Measurements from ENCODE around the gene DNMT3B.
"Not testable (repeated sequence)": the region's sequence is repeated elsewhere in the genome, so short reads cannot be mapped to it uniquely, and the experiment has no call there.

The DNMT3B gene

DNA sequence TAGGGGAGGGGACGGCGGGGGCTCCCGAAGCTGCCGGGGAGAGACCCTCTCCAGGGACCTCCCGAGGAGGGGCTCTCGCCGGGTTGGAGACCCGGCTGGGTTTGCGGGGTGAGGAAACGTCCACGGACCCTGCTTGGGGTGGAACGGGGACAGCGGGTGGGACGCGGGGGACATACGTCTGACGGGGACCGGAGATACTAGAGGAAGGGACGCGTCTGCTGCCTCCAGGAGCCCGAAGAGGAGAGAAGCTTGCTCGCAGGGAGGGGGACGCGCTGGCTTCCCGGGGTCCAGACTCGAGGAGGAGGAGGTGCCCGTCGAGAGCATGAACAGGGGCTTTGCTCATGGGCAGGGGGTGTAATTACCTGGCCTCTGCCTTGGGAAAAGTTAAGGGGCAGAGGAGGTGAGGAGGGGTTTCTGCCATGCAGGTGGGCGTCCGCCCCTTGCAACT lies 593 bp downstream of the DNMT3B start:
- Histone ChIP-seq H2AFZ (ENCODE audit: low read depth, low read length, severe bottlenecking) (peak overlapping the region; percentile 63), H3K27ac (ENCODE audit: low read depth, low read length) (no peak overlapping the region), H3K9me3 (ENCODE audit: insufficient read depth, low read length) (no peaks in the 10 kb centered on the region), H3F3A (ENCODE audit: insufficient read depth) (peaks cover 7% of the 10 kb centered on the region; the same call in 1 of the 2 replicates), H3K4me2 (ENCODE audit: low read depth, low read length, poor library complexity, severe bottlenecking) (peak overlapping the region; percentile 83), H3K9ac (ENCODE audit: low read length) (peak overlapping the region; percentile 73), H3K9me2 (replicated peaks; ENCODE audit: insufficient read depth, low read length) (no peaks in the 10 kb centered on the region), H3K36me3 (ENCODE audit: low read length) (no peaks in the 10 kb centered on the region), H3K4me3 (ENCODE audit: insufficient read depth, low read length, poor library complexity, severe bottlenecking) (peak overlapping the region; percentile 82), H4K20me1 (ENCODE audit: low read depth, low read length) (no peaks in the 10 kb centered on the region), H3K79me2 (ENCODE audit: insufficient read depth, low read length) (peaks cover 3% of the 10 kb centered on the region; the same call in 1 of the 2 replicates), H3K27me3 (ENCODE audit: low read length) (no peaks in the 10 kb centered on the region)
- no peak for TF ChIP-seq EZH2phosphoT487 (conservative IDR thresholded peaks at IDR 0.05; ENCODE audit: low read length)
- TF ChIP-seq, protein P1, sequence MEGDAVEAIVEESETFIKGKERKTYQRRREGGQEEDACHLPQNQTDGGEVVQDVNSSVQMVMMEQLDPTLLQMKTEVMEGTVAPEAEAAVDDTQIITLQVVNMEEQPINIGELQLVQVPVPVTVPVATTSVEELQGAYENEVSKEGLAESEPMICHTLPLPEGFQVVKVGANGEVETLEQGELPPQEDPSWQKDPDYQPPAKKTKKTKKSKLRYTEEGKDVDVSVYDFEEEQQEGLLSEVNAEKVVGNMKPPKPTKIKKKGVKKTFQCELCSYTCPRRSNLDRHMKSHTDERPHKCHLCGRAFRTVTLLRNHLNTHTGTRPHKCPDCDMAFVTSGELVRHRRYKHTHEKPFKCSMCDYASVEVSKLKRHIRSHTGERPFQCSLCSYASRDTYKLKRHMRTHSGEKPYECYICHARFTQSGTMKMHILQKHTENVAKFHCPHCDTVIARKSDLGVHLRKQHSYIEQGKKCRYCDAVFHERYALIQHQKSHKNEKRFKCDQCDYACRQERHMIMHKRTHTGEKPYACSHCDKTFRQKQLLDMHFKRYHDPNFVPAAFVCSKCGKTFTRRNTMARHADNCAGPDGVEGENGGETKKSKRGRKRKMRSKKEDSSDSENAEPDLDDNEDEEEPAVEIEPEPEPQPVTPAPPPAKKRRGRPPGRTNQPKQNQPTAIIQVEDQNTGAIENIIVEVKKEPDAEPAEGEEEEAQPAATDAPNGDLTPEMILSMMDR (IDR thresholded peaks at IDR 0.05; ENCODE audit: insufficient read depth, low read length, poor library complexity, severe bottlenecking), result no peak

DNA sequence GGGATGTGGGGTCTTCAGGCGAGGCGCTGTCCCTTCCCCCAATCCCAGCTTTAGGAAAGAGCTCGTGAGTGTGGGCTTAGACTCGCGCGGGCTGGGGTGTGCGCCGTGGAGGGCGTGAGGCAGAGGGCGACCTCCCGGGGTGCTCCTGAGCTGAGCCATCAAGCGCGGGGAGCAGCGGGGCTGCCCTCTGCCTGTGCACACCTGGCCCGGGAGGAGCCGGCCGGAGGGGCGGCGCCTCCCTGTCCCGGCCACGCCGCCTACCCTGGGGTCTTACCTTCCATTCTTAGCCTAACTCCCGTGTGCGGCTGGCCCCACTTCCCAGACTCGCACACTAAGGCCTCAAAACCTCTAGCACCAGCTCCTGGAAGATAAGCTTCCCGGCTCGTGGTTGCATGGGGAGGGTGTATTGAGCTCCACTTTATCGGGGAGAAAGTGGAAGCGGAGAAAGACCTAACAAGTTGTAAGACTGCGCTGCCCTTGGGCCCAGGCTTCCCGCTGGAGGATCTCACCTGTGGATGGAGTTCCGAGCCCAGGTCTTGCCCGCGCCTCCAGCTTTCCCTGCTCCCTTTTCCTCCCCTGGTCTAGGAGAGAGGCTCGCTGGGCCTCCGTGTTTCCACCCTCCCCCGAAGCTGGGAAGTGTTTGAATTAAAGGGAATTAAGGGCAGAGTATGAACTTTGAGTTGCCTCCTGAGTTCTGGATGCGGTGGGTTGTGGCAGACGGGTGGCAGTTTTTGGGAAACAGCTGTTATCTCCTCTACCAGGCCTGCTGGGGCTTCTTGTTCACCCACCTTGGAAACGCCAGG lies 1.2 kb downstream of the DNMT3B start:
- Histone ChIP-seq H4K20me1 (ENCODE audit: low read depth, low read length) (no peaks in the 10 kb centered on the region), H3K79me2 (ENCODE audit: insufficient read depth, low read length) (peaks cover 3% of the 10 kb centered on the region; the same call in 1 of the 2 replicates), H3K4me3 (ENCODE audit: insufficient read depth, low read length, poor library complexity, severe bottlenecking) (peak overlapping the region; percentile 82), H3K27me3 (ENCODE audit: low read length) (no peaks in the 10 kb centered on the region), H2AFZ (ENCODE audit: low read depth, low read length, severe bottlenecking) (peak overlapping the region; percentile 63), H3K4me2 (ENCODE audit: low read depth, low read length, poor library complexity, severe bottlenecking) (peak overlapping the region; percentile 83), H3K9ac (ENCODE audit: low read length) (peak overlapping the region; percentile 73), H3K9me3 (ENCODE audit: insufficient read depth, low read length) (no peaks in the 10 kb centered on the region), H3K36me3 (ENCODE audit: low read length) (no peaks in the 10 kb centered on the region), H3F3A (ENCODE audit: insufficient read depth) (peaks cover 7% of the 10 kb centered on the region; the same call in 1 of the 2 replicates), H3K27ac (ENCODE audit: low read depth, low read length) (no peak overlapping the region), H3K9me2 (replicated peaks; ENCODE audit: insufficient read depth, low read length) (no peaks in the 10 kb centered on the region)
- TF ChIP-seq, protein P1 (IDR thresholded peaks at IDR 0.05; ENCODE audit: insufficient read depth, low read length, poor library complexity, severe bottlenecking), result no peak
- no peak for TF ChIP-seq EZH2phosphoT487 (conservative IDR thresholded peaks at IDR 0.05; ENCODE audit: low read length)

DNA sequence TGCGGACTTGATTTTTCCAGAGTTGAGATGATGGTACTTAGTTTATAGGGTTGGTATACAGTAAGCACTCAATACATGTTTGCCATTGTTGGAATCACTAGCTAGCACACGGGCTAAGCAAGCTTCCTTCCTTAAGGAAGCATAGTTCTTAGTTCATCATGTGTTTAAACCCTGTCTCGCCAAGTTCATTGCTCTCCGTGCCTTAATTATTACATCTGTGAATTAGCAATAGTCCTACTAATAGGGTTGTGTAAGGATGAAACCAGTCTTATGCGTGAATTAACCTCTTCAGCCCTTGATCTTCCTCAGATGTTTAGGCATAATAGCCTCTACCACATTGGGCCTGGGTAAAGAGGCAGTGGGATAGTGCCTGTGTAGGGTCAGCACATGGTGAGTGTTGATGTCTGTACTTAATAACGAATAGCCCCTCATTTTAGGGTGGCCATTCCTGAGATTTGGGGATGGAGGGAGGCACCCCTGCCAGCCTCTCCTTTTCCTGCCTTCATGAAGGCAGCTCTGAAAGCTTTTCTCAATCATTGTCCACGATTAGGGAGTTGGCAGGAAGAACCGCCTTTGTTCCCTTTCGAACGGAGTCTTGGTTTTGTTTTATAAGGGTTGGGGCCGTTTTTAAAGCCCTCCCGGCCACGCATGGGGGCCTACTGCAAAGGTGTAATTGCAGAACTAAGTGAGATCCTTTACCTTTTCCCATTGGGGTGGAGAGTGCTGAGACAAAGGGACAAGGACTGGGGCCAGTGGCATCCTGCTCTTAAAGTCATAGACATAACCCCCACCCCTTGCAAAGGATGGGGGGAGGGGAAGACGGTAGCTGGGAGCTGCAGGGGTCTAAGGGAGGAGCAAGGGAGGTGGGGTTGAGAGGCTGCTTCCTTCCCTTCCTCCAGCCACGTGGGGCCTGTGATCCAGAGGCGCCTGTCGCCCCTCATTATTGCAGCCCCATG lies 2.1 kb downstream of the DNMT3B start:
- Histone ChIP-seq H3K4me2 (ENCODE audit: low read depth, low read length, poor library complexity, severe bottlenecking) (peak overlapping the region; percentile 83), H2AFZ (ENCODE audit: low read depth, low read length, severe bottlenecking) (no peak overlapping the region), H3K27me3 (ENCODE audit: low read length) (no peaks in the 10 kb centered on the region), H3F3A (ENCODE audit: insufficient read depth) (peaks cover 7% of the 10 kb centered on the region; the same call in 1 of the 2 replicates), H3K9ac (ENCODE audit: low read length) (no peak overlapping the region), H3K36me3 (ENCODE audit: low read length) (no peaks in the 10 kb centered on the region), H3K9me2 (replicated peaks; ENCODE audit: insufficient read depth, low read length) (no peaks in the 10 kb centered on the region), H3K9me3 (ENCODE audit: insufficient read depth, low read length) (no peaks in the 10 kb centered on the region), H4K20me1 (ENCODE audit: low read depth, low read length) (no peaks in the 10 kb centered on the region), H3K79me2 (ENCODE audit: insufficient read depth, low read length) (peaks cover 3% of the 10 kb centered on the region; the same call in 1 of the 2 replicates), H3K4me3 (ENCODE audit: insufficient read depth, low read length, poor library complexity, severe bottlenecking) (no peak overlapping the region), H3K27ac (ENCODE audit: low read depth, low read length) (no peak overlapping the region)
- TF ChIP-seq EZH2phosphoT487 (conservative IDR thresholded peaks at IDR 0.05; ENCODE audit: low read length), result no peak
- TF ChIP-seq, protein P1 (IDR thresholded peaks at IDR 0.05; ENCODE audit: insufficient read depth, low read length, poor library complexity, severe bottlenecking), result no peak

DNA sequence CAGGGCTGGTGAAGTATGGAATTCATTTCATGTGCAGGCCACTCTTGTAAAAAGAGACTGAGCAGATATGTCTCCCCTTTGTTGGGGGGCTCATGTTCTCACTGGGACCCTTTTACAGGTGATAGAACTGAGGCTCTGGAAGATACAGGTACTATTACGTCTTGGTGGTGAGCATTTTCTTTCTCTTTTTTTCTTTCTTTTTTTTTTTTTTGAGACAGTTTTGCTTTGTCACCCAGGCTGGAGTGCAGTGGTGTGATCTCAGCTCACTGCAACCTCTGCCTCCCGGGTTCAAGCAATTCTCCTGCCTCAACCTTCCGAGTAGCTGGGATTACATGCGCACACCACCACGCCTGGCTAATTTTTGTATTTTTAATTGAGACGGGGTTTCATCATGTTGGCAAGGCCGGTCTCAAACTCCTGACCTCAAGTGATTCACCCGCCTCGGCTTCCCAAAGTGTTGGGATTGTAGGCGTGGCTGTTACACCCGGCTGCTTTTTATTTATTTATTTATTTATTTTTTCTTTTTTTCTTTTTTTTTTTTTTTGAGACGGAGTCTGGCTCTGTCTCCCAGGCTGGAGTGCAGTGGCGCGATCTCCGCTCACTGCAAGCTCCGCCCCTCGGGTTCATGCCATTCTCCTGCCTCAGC lies 3.2 kb downstream of the DNMT3B start:
- H3K4me2 ChIP-seq (ENCODE audit: low read depth, low read length, poor library complexity, severe bottlenecking); H3K27me3 ChIP-seq (ENCODE audit: low read length); H3K9me2 ChIP-seq (replicated peaks; ENCODE audit: insufficient read depth, low read length); H3K9ac ChIP-seq (ENCODE audit: low read length); H3K79me2 ChIP-seq (ENCODE audit: insufficient read depth, low read length); H4K20me1 ChIP-seq (ENCODE audit: low read depth, low read length); H3K36me3 ChIP-seq (ENCODE audit: low read length); H3K4me3 ChIP-seq (ENCODE audit: insufficient read depth, low read length, poor library complexity, severe bottlenecking); H3F3A ChIP-seq (ENCODE audit: insufficient read depth); H2AFZ ChIP-seq (ENCODE audit: low read depth, low read length, severe bottlenecking); H3K9me3 ChIP-seq (ENCODE audit: insufficient read depth, low read length); H3K27ac ChIP-seq (ENCODE audit: low read depth, low read length): not testable (repeated sequence)
